Stimulated activated CD8-positive, alpha-beta memory T cell treated with anti-CD3 and anti-CD28 coated beads, Interleukin-7, amount 100 ng/mL, for 24 hours (primary cell): ENCODE measurements around the gene ATRNL1.

Experiments
- DNase-seq: peaks from one replicate; pipeline ENCODE4 v3.0.0-alpha.2; 2020; ENCODE audit warnings: low read depth

ATRNL1 gene

DNA sequence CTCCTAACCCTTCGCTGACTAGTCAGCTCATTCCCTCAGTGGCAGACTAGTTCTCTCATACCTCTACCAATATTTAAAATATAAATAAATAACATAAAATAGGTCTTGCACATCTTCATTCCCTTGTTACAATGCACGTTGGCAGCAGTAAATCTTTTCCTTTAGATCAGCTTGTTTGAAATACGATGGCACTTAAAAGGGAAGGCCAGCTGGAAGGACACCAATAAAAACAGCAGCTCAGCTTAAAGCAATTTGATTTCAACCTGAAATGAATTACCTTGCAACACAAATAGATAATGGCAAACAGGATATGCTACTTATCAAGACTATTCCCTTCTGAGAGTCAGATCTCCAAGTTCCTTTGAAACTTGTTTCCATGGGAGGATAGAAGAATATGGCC is 858.1 kb downstream of the ATRNL1 start:
- DNase-seq, result no peak

DNA sequence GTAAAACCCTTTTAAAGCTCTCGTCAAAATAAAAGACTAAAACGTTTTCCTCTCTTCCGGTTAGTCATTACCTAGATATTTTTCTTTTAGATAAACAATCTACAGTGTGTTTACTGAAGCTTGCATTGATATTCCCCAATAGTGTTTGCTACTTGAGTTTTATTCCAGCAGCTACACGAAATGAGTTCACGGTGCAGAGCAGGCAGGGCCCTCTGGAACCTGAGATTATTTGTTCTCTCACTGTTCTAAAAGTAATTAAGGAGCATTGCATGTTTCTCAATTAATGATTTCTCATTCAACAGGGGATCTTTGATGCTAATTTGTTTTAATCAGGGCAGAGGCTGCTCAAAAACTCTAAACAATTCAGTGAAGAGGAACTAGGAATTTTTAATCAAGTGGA is 860.1 kb downstream of the ATRNL1 start:
- DNase-seq, result no peak

DNA sequence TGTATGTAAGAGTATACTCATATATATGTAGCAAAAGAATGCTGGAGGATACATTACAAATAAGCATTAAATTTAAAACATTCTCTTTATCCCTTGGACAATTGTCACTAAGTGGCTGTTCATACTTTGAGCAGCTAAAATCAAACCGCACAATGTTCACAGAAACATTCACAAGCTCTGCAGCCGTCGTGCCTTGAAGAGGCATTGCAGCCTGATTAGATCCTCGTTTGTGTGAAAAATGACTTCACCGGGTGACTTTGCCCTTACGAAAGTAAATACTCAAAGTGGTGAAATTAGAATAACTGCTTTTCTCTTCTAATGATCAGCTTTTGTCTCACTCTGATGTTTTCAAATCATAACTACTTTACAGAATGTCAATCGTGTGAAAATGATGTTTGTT is 860.8 kb downstream of the ATRNL1 start:
- no peak for DNase-seq

- no peak for DNase-seq
Observed at GRCh38 chr10:115956225-115957011, 863.3 kb downstream of the ATRNL1 start.

- DNase-seq, result no peak
Observed at GRCh38 chr10:115957012-115957399, 863.8 kb downstream of the ATRNL1 start.

DNA sequence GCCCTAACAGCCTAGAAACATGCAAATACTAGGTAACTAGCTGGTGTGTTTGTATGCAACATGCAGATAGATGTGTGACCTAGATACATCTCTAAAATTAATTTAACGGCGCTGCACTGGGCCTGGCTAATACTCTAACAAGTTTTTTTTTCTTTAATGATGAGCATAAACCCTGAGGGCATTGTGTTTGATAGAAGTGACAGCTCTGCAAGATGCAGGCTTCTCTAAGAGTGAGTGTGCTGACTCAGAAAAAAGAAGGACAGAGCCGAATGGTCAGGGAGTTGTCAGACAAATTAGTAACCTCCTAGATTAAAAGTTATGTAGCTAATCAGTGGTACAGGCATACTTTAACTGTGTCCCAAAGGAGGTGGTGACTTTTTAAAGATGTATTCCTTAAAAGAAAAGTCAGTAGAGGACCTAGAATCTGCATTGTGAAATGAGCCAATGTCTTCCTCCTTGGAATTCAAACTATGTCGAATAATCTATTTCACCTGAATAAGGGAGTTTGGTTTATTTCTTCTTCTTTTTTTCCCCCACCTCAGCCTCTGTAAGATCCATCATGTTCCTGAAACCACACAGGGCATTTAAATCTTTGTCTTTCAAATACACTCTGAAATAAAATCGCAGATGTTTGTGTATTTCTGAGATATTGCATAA is 864.7 kb downstream of the ATRNL1 start:
- no peak for DNase-seq

GRCh38 chr10:115963848-115964247 is 870.7 kb downstream of the ATRNL1 start:
- no peak for DNase-seq

DNA sequence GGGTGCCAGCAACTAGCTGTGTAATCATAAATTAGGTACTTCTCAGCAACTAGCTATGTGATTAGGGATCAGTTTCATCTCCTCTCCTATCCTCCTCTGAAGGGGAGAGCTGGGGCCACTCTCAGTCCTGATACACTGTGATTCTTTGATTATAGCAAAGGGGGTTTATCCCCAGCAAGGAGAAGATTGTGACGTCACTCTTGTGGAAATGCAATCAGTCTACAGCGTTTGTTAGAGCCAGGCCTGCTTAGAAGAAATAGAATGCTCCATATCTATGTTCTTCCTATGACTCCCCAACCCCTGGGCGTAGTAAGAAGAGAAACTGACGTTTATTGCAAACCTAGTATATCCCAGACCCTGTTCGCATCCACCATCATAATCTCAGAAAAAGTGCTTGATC is 871.7 kb downstream of the ATRNL1 start:
- DNase-seq, result no peak

- DNase-seq, result no peak
Observed at GRCh38 chr10:115965376-115965775, 872.2 kb downstream of the ATRNL1 start.

DNA sequence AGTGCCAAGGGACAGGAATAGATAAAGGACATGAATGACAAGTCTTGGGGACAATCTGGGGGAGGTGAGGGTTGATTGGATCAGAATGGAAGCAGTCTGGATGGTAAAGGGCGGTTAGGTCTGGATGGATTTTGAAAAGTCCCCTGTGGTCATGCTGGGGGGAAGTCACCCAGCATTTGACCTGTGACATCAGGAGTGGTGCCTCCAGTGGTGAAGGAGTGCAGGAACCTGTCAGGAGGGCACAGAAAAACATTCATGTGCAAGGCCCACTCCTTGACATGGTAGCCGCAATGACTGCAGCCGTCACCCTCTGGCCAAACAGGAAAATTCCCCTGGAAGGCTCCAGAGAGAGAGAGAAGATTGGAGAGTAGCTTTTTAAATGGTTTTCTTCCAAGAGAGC is 875.1 kb downstream of the ATRNL1 start:
- no peak for DNase-seq

DNA sequence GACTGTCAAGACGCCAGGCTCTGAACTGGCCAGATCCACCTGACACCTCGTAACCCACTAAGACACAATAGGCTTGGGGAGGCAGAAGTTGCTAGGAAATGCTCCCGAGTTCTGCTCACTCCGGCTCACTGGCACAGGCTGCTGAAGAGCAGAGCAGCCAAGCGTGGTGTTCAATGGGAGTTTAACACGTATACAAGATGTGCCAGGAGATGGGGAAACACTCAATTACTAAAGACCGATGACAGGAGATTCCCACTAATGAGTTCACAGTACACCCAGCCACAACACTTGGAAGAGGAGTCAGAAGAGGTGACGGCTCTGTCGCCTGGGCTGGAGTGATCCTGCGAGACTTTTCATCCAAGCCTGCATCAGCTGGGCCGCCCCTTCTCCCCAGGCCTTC is 876.4 kb downstream of the ATRNL1 start:
- no peak for DNase-seq

- no peak for DNase-seq
Observed at GRCh38 chr10:115971921-115972320, 878.8 kb downstream of the ATRNL1 start.

- no peak for DNase-seq
Observed at GRCh38 chr10:115972426-115972825, 879.3 kb downstream of the ATRNL1 start.

- no peak for DNase-seq
Observed at GRCh38 chr10:115974351-115974750, 881.2 kb downstream of the ATRNL1 start.

GRCh38 chr10:115974816-115975430 is 881.8 kb downstream of the ATRNL1 start:
- no peak for DNase-seq

GRCh38 chr10:115975506-115975905 is 882.3 kb downstream of the ATRNL1 start:
- no peak for DNase-seq

DNA sequence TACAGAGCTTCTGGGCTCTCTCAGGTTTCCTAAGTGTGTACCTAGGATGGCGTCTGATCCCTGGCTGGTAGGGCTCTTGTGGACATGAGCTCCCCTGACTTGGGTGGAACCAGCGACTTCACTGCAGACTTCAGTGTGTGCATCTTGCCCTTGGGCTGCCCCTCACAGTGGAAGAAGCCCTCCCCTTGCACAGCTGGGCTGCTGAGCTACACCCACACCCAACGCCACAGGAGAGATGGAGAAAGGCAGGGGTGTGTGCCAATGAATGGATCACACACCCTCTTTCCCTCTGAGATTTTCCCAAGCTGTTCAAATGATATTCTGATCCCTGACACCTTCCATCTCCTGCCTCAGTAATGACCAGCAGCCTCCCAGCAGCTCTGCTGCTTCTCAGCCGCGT is 883.2 kb downstream of the ATRNL1 start:
- no peak for DNase-seq

DNA sequence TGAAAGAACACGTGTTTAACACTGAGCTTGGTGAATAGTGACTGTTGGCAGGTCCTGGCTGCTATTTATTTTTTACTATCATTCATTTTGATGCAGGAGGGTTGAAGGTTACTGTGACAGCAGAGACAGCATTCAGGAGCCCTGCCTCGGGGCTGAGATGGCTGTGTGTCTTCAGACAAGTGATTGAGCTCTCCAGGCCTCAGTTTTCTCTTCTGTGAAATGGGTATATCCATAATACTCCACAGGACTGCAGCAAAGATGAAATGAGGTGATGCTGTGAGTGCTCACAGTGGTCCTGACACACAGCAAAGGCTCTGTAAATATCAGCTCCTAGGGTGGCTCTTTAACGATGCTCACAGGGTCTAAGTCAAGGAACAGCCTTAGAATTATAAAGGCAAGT is 884.7 kb downstream of the ATRNL1 start:
- DNase-seq, result no peak

DNA sequence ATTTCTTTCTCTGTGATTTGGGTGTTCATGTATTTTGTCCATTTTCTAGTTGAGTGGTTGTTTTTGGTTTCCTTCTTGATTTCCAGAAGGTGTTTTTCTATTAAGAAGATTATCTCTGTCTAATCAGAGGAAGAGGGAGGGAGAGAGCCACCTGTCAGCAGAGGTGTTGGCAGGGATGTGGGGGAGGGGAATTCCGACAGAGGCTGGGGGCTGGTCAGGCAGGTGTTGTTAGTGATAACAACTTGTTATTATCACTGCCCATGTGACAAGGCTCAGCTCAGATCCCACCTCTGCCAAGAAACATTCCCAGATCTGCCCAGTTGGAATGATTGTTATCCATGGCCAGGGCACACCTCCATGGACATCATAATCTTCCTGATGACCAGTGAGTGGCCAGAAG is 886.4 kb downstream of the ATRNL1 start:
- DNase-seq, result no peak

- DNase-seq, result no peak
Observed at GRCh38 chr10:115980470-115980869, 887.3 kb downstream of the ATRNL1 start.

DNA sequence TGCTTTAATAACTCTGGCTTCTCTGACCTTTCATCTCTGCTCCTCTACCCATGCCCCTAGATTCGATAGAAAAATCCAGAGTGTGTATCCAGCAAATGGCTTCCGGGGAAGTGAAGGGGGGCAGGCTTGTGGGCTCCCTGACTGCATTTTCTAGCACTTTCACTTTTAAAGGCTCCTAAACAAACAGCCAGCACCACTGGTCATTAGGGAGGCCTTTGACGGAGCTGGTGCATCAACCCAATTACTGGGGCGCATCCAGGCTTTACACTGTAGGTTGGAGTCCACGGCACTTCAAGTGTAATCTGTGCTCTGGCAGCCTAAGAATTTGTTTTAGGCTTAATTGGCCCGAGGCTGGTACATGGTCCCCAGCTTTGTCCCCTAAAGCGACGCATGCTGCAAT is 887.9 kb downstream of the ATRNL1 start:
- DNase-seq, result no peak

DNA sequence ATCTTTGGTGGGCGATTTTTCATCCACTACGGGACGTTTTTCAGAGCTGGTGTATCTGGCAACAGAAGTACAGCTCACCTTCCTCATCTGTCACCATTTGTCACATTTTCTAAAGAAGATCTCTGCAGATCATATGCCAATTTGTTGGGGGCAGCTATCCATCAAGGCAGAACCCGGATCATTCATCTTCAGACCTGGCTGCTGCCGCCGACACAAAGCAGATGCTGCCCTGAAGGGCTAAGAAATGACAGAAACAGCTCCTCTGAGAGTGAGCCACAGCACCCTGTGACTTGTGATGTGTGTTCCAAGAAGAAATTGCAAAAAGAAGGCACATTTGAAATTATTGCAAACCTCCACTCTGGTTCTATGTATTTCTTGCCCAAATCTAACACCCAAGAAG is 888.9 kb downstream of the ATRNL1 start:
- DNase-seq, result no peak

DNA sequence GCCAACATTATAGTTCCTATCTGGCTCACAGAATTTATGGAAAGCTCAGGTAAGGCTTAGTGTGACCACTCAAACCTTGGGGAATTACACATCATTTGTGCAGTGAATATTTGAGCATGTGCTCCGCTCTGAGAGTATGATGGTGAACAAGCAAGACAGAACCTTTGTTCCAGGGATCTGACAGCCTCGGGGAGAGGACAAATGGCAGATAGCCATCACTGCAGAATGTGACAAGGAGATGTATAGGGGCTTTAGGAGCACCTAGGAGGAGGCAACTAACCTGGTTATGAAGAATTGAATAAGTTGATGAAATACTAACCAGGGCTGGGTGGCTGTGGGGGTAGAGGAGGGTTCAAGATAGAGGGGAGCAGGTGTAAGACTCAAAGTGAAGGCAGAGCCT is 889.4 kb downstream of the ATRNL1 start:
- DNase-seq, result no peak
